Esophagus muscularis mucosa (tissue), 3 donors: Measurements from ENCODE around the gene SND1.

Experiments
- CTCF ChIP-seq, 3 experiments: fragments of 200-600 bp in 2 of 3; fragments of 450-650 bp in 1 of 3; sonication (generic) in 2 of 3; IDR thresholded peaks; one replicate each; pipeline ENCODE4 v1.5.1; 2017 to 2019; ENCODE audit warnings: antibody characterized with exemption in 3 of 3, mild to moderate bottlenecking in 2 of 3, moderate library complexity in 1 of 3
- POLR2A ChIP-seq: fragments of 450-650 bp; IDR thresholded peaks from one replicate; pipeline ENCODE4 v1.6.1; 2017; ENCODE audit warnings: antibody characterized with exemption, moderate library complexity, mild to moderate bottlenecking, low read depth
- POLR2AphosphoS5 ChIP-seq, 2 donors: sonication (generic); formaldehyde crosslinking; IDR thresholded peaks; one replicate each; pipeline ENCODE4 v1.6.1; 2017; ENCODE audit warnings: antibody characterized with exemption in 2 of 2

- no peak for TF ChIP-seq CTCF (IDR thresholded peaks at IDR 0.05)
- no peak for TF ChIP-seq POLR2AphosphoS5 (IDR thresholded peaks at IDR 0.05)
- TF ChIP-seq POLR2A: no peak
Observed at GRCh38 chr7:127895814-127896280, 243.9 kb downstream of the SND1 start.
